HG03060 (cell line): ENCODE measurements around the gene ADGRB2.

Experiments
- ATAC-seq: cut with Tn5 transposase; IDR thresholded peaks from one replicate; pipeline ENCODE4 v1.9.1; 2021; ENCODE audit warnings: low read depth, moderate number of reproducible peaks; ENCODE audit not compliant: unreplicated experiment

The ADGRB2 gene, protein sequence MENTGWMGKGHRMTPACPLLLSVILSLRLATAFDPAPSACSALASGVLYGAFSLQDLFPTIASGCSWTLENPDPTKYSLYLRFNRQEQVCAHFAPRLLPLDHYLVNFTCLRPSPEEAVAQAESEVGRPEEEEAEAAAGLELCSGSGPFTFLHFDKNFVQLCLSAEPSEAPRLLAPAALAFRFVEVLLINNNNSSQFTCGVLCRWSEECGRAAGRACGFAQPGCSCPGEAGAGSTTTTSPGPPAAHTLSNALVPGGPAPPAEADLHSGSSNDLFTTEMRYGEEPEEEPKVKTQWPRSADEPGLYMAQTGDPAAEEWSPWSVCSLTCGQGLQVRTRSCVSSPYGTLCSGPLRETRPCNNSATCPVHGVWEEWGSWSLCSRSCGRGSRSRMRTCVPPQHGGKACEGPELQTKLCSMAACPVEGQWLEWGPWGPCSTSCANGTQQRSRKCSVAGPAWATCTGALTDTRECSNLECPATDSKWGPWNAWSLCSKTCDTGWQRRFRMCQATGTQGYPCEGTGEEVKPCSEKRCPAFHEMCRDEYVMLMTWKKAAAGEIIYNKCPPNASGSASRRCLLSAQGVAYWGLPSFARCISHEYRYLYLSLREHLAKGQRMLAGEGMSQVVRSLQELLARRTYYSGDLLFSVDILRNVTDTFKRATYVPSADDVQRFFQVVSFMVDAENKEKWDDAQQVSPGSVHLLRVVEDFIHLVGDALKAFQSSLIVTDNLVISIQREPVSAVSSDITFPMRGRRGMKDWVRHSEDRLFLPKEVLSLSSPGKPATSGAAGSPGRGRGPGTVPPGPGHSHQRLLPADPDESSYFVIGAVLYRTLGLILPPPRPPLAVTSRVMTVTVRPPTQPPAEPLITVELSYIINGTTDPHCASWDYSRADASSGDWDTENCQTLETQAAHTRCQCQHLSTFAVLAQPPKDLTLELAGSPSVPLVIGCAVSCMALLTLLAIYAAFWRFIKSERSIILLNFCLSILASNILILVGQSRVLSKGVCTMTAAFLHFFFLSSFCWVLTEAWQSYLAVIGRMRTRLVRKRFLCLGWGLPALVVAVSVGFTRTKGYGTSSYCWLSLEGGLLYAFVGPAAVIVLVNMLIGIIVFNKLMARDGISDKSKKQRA (N-terminal part only)

DNA sequence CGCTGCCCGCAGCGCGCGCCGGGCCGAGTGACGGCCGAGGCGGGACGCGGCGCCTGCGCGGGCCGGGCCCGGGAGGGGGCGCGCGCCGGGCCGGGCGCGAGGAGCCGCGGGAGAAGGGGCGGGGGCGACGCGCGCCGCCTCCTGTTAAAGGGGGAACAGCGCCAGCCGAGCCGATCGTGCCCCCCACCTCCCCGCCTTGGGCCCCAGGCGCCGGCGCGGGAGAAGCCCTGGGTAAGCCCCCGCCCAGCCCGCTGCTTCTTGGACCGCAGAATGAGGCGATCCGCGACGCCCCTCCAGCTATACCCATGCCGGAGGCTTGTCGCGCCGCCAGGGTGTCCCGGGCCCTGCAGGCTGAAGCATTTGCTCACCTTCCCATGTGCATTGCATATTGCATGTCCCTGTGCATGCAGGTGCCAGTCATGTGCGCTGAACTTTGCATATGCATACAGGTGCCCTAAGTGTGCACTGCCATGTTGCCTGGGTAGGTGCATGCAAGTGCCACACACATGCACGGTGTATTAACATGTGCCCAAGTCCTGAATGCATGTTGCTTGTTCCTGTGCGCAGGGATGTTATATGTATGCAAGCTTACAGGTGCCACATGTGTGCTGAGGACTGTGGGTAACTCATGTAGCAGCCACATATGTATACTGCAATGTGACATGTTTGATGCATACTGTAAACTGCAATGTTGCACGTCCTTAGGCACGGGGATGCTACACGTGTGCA lies at the start of gene ADGRB2:
Gene ADGRB2 (minus strand): TSS at position 29 of the 729 bp plus-strand sequence. CDS start 7,119 bp downstream, outside the sequence.
- no peak for ATAC-seq

DNA sequence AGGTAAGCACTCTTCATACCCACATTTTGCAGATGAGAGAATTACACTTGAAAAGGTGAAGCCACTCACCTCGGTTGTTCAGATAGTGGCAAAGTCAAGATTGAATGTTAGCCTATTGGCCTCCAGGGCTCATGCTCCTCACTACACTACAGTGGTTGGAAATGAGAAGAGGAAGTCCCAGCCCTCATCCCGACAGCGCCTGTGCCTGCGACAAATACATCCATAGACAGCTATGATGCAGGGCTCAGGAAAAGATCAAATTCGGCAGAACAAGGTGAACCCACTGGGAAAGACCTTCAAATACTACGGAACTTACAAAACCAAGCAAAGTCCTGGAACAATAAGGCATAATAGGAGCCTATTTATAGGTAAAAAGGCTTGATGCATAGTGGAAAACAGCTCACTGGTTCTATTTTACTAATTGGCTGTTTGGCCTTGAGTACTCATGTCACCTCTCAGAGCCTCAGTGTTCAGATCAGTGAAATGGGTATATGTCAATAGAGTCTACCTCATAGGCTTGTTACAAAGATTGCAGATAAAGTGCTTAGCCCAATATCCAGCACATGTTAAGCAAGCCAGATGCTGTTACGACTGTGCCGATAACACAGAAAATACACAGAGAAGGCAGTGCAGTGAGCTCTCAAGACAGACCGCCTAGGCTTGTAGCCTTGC lies 48.2 kb upstream of the ADGRB2 start:
- no peak for ATAC-seq

DNA sequence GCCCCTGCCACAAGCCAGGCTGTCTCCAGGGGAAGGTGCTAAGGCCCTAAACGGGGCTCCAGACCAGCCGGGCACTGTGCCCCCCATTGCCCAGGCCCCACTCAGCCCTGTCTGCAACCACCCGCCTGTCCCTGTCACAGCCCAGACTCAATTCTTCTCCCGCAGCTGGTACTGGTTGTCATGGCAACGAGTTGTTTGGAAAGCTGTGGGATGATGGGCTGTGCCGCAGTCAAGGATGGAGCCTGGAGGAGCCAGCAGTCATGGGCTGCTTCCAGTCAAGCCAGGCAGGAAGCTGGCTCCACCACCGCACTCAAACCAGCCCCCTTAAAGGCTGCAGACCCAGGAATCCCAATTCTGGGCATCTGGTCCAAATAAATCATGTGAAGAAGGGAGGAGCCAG lies 47.5 kb upstream of the ADGRB2 start:
- ATAC-seq = no peak

DNA sequence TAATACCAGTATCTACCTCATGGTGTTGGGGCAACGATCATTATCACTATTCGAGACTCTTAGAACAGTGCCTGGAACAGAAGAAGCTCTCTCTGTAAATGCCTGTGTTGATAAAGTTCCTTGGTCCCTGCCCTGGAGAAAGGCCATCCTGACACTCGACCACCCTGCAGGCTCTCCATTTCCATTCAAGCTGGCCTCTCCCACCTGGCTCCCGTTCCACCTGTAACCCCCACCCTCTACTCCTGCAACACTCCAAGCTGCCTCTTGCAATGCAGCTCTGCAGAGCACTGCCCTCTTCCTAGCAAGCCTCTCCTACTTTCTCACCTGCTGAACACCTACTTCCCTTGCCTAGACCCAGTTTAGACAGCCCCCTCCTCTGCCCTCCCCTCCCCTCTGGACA lies 45.6 kb upstream of the ADGRB2 start:
- ATAC-seq = no peak

DNA sequence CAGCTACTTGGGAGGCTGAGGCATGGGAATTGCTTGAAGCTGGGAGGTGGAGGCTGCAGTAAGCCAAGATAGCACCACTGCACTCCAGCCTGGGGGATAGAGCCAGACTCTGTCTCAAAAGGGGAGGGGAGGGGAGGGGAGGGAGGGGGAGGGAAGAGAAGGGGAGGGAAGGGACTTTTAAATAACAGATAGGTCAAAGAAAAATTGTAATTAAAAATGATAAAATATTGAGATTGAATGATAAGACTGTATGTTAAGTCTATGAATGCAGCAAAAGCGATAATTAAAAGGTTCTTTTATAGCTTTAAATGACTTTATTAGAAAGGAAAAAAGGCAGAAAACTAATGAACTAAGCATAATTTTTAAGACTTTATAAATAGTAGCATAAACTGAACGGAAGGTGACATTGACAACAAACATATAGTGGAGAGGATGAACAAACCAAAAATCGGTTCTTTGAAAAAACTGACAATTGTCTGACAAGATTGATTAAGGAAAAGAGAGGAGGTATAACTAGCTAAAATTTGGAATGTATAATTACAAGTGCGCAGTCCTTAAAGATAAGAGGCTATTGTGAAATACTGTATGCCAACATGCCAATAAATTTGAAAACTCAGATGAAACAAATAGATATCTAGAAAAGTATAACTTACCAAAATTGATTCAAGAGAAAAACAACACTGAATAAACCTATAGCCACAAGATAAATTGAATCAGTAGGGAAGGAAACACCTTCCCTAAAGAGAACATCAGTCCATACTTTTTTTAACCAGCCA lies 43.3 kb upstream of the ADGRB2 start:
- no peak for ATAC-seq

DNA sequence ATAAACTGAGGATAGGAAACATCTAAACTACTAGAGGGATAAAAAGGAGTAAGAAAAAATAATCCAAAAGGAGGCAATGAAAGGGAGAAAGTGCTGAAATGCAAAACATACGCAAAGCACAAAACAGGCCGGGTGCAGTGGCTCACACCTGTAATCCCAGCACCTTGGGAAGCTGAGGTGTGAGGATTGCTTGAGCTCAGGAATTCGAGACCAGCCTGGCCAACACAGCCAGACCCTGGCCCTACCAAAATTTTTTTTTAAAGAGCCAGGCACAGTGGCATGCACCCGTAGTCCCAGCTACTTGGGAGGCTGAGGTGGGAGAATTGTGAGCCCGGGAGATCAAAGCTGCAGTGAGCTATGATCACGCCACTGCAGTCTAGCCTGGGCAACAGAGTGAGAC lies 41.2 kb upstream of the ADGRB2 start:
- no peak for ATAC-seq

DNA sequence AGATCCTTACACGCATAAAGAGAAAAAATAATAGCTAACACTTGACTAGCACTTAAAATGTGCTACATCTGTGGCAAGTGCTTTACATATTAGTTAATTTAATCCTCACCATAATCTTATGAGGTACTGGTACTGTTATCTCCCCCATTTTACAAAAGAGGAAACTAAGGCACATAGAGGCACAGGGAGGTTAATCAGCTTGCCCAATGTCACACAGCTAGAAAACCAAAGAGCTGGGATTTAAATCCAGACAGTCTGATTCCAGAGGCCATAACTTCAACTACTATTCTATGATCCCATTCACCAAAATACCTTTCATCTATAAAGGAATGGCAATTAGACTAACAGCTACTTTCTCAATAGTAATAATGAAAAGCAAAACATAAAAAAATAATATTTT lies 40.0 kb upstream of the ADGRB2 start:
- no peak for ATAC-seq

DNA sequence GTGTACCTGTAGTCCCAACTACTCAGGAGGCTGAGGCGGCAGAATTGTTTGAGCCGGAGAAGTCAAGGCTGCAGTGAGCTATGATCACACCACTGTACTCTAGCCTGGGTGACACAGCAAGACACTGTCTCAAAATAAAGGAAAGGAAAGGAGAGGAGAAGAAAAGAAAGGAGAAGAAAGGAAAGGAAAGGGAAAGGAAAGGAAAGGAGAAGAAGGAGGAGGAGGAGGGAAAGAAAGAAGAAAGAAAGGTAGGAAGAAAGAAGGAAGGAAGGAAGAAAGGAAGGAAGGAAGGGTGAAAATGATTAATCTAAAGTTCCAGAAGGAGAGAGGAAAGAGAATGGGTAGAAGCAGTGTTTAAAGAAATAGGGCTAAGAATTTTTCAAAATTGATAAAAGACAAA lies 39.5 kb upstream of the ADGRB2 start:
- ATAC-seq = no peak

DNA sequence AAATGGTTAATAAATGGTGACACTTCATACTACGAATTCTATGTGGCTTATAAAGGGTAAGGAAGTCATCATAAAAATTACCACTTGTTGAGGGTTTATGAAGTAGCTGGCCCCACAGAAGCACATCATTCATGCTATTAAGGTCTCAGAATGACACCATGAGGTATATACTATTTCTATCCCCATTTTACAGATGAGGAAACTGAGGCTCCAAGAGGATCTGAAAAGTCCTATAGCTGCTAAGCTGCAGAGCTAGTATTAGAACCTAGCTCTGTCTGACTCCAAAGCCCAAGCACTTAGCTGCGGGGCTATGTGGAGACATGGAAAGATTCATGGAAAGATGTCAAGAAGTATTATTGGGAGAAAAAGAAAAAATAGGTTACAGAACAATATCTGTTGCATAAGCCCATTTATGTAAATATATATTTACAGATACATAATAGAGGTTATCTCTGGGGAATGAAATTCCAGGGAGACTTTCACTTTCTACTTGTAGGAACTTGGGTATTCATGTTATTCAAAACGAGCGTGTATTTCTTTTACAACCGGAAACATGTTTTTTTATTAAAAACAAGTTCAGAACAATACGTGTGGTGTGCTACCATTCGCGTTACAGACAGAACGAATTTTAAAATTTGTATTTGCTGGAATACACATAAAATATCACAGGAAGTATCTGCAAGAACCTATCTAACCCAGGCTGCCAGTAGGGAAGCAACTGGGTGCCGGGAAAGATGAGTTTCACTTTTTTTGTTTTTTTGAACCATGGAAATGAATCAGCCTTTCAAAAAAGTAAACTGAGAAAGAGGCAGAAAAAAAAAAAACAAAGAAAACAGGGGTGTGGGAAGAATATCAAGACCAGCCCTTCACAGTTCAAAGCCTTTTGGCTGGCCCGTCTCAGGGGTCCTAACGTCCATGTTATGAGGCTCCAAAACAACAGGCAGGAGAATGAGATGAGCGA lies 38.3 kb upstream of the ADGRB2 start:
- ATAC-seq = no peak

DNA sequence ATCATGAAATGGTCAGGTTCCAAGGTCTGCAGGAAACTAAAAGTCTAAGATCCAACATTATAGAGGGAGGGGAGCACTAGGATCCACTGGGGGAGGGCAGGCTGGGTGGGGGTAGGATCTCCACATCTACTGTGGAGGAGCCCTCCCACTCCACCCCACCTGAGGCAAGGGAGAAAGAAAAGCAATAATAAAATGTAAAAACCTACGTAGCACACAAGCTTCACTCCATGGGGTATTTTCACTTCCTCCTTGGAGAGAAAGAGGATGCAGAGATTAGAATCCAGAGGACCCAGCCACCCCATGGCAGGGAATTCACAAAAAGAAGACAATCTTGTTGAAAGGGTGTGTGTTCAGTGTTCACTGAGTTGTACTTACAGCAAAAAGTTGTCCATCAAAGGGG lies 37.3 kb upstream of the ADGRB2 start:
- ATAC-seq = no peak

DNA sequence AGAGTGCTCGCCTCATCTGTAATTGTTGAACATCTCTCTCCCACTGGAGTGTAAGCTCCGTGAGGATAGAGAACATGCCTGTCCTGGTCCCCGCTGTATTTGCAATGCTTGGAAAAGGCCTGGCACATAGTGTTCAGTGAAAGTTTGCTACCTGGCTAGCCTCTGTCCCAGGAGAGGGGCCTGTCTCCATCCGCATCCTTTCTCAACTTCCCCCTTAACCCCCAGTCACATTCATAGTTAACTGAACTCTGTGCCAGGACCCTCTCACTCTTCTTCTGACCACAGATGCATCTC lies 36.5 kb upstream of the ADGRB2 start:
- no peak for ATAC-seq

DNA sequence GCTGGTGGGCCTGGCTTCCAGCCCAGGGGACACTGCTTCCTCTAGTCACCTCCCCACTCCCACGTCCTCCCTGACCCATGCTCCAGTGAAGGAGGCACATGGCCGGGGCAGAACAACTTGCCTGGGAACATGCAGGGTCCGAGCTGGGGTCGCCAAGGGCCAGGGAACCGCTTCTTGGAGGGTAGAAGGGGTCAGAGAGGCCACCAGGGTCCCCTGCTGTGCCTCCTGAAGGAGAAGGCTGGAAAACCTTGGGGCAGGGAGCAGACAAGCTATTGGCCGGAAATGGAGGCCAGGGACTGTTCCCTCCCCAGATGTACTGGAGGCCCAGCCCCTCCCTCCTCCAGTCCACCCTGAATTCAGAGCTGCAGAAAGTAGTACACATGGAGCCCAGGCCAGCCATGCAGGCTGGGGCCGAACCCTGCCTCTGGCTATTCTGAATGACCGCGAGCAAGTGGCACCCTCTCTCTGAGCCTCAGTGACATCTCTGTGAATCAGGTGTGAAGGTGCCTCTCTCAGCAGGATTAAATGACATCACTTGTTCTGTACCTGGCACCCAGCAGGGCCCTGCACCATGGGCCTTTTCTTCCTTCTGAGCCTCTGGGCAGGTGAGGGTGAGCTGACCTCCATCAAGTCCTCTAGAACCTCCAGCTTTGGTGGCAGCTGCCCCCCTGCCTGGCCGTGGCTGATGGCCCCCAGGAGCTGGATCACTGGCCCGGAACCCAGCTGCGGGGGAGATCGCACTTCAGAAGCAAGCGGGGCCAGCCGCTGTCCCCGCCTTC lies 35.9 kb upstream of the ADGRB2 start:
- no peak for ATAC-seq

DNA sequence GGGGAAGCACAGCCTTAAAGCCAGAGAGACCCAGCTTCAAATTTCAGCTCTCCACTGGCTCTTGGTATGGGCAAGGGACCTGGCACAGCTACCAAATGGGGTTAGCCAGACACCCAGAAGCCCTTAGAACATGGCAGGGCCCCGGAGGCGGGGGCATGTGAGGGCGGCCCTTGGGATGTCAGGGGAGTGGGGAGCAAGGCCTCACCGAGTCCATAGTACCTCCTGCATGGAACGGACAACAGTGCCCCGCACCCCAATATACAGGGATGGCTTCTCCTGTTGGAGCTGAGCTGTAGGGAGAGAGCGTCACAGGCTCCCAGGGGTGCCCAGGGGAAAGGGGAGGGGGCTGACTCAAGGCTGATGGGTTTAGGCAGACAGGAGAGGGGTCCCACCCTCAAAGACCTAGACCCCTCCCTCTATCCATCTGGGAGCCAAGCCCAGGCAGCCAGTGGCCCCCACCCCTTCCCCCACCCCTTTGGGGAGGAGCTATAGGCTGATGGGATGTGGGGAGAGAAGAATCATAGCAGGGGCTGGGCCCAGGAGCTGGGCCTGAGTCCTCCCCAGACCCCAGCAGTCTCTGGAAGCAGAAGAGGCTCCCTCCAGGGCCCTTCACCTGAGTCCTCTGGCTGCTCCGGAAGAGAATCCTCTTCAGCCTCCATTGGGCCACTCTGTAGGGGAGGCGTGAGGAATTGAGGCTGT lies 35.2 kb upstream of the ADGRB2 start:
- ATAC-seq = no peak

DNA sequence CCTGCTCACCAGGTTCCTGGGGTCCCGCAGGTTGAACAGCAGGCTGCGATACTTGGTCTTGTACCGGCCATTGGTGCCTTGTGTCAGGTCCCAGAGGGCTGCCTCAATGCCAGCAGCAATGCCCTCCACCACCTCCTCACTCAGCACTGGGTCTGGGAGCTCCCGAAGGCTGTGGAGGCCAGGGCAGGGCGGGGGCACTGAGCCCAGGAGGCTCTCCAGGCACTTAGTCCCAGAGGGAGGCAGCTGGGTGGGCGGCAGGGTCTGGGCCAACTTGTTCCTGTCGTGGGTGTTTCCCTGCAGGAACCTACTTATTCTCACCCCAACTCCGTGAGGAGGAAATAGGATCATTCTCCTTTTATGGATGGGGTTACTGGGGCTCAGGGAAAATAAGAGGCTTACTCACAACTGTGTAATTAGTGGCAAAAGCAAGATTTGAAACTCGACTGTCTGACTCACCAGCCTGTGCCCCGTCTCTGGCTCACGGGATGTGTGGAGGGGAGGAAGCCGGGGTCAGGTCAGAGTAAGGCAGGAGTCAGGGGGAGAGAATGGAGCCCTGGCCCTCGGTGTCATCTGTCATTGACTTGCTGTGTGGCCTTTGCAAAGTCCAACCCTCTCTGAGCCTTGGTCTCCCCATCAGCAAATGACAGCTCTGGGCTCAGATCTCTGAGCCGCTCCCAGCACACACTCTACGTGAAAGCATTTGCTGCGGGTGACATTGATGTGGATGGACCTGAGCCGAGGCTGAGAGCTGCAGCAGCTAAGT lies 34.5 kb upstream of the ADGRB2 start:
- ATAC-seq = no peak

DNA sequence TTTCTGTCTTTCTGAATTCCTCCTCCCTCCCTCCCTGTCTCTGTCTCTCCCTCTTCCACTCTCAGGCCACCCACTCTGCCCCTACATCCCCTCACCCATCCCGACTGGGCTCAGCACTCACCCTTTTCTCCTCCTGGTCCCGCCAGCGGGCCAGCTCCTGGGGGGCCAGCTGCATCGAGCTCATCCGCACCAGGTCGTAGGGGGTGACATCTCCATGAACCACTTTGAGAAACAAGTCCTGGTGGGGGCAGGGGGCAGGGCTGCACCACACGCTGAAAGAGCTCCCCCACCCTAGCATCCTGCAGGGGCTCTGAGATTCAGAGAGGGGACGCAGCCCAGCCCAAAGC lies 33.9 kb upstream of the ADGRB2 start:
- ATAC-seq = no peak

DNA sequence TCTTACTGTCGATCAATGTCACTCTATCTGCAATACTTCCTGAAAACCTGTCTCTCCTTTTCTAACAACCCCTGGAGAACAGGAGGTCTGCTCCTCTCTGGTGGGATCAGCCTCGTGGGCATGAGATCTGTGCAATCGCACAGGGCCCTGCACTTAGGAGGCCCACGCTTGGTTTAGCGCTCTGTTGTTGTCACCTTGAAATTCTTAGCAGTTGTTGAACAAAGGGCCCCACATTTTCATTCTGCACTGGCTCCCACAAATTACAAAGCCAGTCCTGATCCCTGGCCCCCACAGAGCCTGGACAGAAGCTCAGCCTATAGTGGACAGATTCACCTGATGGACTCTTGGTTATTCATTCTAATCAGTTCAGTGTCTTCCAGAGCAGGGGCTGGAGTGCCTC lies 33.1 kb upstream of the ADGRB2 start:
- ATAC-seq = no peak
